Measurements from ENCODE around the gene CRELD1. TPM values are rescaled to one million over a fixed set of nuclear protein-coding genes. Genes with fewer than 3 reads are reported as not detected.
A peak's percentile ranks its signal among the peaks of the same experiment; 100 is the strongest.

CRELD1 gene
- total and polyA plus RNA-seq, 9 of the 15 experiments (the other 6 are each of a cell fraction or from before 2014, with no cell fraction given), result 3.3 to 25.8 (median 16.5) TPM

DNA sequence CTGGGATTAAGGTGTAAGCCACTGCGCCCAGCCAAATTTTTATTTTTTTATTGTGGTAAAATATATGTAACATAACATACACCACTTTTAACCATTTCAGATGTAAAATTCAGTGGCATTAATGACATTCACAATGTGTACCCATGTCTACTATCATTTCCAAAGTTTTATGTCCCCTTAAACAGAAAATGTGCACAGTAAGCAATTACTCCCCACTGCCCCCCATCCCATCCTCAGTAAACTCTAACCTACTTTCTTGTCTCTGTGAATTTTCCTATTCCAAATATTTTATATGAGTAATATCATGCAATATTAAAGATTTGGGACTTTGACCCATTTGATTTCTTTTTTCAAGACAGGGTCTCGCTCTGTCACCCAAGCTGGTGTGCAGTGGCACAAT, 33.2 kb downstream of the CRELD1 start (continued):
- TF ChIP-seq, protein P1, sequence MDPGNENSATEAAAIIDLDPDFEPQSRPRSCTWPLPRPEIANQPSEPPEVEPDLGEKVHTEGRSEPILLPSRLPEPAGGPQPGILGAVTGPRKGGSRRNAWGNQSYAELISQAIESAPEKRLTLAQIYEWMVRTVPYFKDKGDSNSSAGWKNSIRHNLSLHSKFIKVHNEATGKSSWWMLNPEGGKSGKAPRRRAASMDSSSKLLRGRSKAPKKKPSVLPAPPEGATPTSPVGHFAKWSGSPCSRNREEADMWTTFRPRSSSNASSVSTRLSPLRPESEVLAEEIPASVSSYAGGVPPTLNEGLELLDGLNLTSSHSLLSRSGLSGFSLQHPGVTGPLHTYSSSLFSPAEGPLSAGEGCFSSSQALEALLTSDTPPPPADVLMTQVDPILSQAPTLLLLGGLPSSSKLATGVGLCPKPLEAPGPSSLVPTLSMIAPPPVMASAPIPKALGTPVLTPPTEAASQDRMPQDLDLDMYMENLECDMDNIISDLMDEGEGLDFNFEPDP (CRISPR knock-in tag; IDR thresholded peaks at IDR 0.05), result no peak
- no peak for TF ChIP-seq ZNF174 (CRISPR knock-in tag; IDR thresholded peaks at IDR 0.05)
- no peak for TF ChIP-seq KDM5B (IDR thresholded peaks at IDR 0.05; ENCODE audit: insufficient replicate concordance, low read depth, low read length)
- no peak for TF ChIP-seq CTBP1 (IDR thresholded peaks at IDR 0.05; ENCODE audit: borderline replicate concordance)
- no peak for TF ChIP-seq ZNF717 (CRISPR knock-in tag; IDR thresholded peaks at IDR 0.05)
- peak; percentile 77 for TF ChIP-seq C11orf30 (IDR thresholded peaks at IDR 0.05; ENCODE audit: low read depth)
- no peak for TF ChIP-seq KLF13 (tag; IDR thresholded peaks at IDR 0.05; ENCODE audit: borderline replicate concordance, low read depth)
- peak; percentile 88 for TF ChIP-seq ZNF316 (IDR thresholded peaks at IDR 0.05)

DNA sequence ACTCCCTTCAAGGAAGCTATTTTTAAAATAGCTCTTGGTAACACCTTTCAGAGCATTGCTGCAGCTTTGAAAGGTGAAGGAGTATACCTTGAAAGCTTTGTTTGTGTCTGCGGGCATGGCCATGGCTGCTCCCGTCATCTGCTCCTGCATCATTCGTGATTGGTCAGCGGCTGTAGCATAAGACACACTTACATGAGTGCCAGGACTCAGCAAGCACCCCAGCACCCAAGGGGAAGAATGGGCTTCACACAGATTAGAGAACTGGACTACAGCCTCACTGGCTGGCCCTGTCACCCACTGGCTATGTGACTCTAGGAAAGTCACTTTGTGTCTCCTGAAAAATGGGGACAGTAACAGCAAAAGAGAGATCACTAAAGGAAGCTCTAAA, 36.0 kb downstream of the CRELD1 start:
- in situ Hi-C loops (cut with MboI) (no loop called here), intact Hi-C loops (cut with micrococcal nuclease) (no loop called here)
- POLR2A ChIA-PET, result interaction anchor here (2.0 to 7.2 kb wide), 2 partner anchors 8 to 15 kb away, joined by 4 to 53 read pairs; no protein-coding TSS in a partner anchor
- no peak overlapping the region for H3K4me2 ChIP-seq (ENCODE audit: insufficient read depth, low read length)
- CTCF ChIA-PET (ENCODE audit: low intra/inter-chr PET ratio), result no interaction called here
- TF ChIP-seq WHSC1 (IDR thresholded peaks at IDR 0.05; ENCODE audit: low read length) (no peak), ZNF79 (CRISPR knock-in tag; IDR thresholded peaks at IDR 0.05; ENCODE audit: low read depth) (no peak)
- no peaks in the 10 kb centered on the region for H3K4me1 ChIP-seq (replicated peaks in 1 of 2; ENCODE audit: control insufficient read depth in 2 of 2, insufficient read depth in 2 of 2, low read length in 2 of 2)
- peak overlapping the region in 1 of 2 experiments; percentile 47; a peak in 1 of 4 replicates for H3K9ac ChIP-seq (ENCODE audit: insufficient read depth in 1 of 2, low read depth in 2 of 2, low read length in 2 of 2)
- no peak overlapping the region for H3K27ac ChIP-seq (ENCODE audit: extremely low read depth, low read depth, low read length)
- peaks cover 81% of the 10 kb centered on the region for H3K36me3 ChIP-seq (ENCODE audit: control insufficient read depth, insufficient read depth, low read length)
- no peaks in the 10 kb centered on the region for H4K20me1 ChIP-seq (replicated peaks; ENCODE audit: control insufficient read depth, insufficient read depth, low read length)
- DNase-seq (ENCODE audit: extremely low read depth in 1 of 4, low spot score in 3 of 4) (no peak), FAIRE-seq (no peak), ATAC-seq (no peak)
- H2AFZ ChIP-seq (ENCODE audit: low read depth, low read length), result no peak overlapping the region
- WGBS (ENCODE audit: insufficient coverage, low coverage, missing lambda C conversion rate), result 100% methylated on average over 4 of the region's 4 CpGs
- H3K9me3 ChIP-seq (replicated peaks; ENCODE audit: control insufficient read depth, insufficient read depth, low read depth, low read length), result no peaks in the 10 kb centered on the region
- BruUV-seq (replicated peaks), result no TSS peak
- H3K9me1 ChIP-seq (ENCODE audit: control insufficient read depth, insufficient read depth, low read length), result no peaks in the 10 kb centered on the region
- no peaks in the 10 kb centered on the region for H3K27me3 ChIP-seq (ENCODE audit: control insufficient read depth in 2 of 2, insufficient read depth in 2 of 2, low read length in 2 of 2)
- no peak overlapping the region for H3K4me3 ChIP-seq
- no peaks in the 10 kb centered on the region for H3K79me2 ChIP-seq (ENCODE audit: control insufficient read depth, insufficient read depth, low read length)
